Measurements from ENCODE around the gene UROC1.

DNA sequence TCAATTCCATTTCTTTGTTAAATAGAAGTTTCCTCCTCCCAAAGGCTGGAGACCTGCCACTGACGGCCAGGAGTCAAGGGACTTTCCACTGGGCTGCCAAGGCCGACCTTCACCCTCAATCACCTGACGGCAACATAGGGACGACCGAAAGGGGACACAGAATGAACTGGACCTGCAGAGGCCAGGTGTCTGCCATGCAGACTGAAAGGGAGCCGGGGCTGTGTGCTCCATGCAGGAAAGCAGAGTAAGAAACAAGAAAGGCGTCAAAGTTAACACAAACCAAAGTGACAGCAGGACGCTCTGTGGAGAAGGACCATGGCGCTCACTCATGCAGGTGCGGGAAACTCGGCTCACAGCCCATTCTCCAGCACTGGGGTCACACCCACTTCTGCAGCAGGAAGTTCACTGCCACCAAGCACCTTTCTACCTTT lies 67.9 kb downstream of the UROC1 start:
- TF ChIP-seq CTCF (conservative IDR thresholded peaks at IDR 0.05; ENCODE audit: low read depth in 2 of 2) (no peak), POLR2AphosphoS5 (IDR thresholded peaks at IDR 0.05; ENCODE audit: low read depth) (no peak), EZH2 (IDR thresholded peaks at IDR 0.05; ENCODE audit: low read depth, unreplicated experiment) (no peak), ZNF331 (CRISPR knock-in tag; IDR thresholded peaks at IDR 0.05; ENCODE audit: low read depth) (no peak)
- TF ChIP-seq, protein P1, sequence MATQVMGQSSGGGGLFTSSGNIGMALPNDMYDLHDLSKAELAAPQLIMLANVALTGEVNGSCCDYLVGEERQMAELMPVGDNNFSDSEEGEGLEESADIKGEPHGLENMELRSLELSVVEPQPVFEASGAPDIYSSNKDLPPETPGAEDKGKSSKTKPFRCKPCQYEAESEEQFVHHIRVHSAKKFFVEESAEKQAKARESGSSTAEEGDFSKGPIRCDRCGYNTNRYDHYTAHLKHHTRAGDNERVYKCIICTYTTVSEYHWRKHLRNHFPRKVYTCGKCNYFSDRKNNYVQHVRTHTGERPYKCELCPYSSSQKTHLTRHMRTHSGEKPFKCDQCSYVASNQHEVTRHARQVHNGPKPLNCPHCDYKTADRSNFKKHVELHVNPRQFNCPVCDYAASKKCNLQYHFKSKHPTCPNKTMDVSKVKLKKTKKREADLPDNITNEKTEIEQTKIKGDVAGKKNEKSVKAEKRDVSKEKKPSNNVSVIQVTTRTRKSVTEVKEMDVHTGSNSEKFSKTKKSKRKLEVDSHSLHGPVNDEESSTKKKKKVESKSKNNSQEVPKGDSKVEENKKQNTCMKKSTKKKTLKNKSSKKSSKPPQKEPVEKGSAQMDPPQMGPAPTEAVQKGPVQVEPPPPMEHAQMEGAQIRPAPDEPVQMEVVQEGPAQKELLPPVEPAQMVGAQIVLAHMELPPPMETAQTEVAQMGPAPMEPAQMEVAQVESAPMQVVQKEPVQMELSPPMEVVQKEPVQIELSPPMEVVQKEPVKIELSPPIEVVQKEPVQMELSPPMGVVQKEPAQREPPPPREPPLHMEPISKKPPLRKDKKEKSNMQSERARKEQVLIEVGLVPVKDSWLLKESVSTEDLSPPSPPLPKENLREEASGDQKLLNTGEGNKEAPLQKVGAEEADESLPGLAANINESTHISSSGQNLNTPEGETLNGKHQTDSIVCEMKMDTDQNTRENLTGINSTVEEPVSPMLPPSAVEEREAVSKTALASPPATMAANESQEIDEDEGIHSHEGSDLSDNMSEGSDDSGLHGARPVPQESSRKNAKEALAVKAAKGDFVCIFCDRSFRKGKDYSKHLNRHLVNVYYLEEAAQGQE (IDR thresholded peaks at IDR 0.05; ENCODE audit: unreplicated experiment) = no peak
